ENCODE results near the gene RBKS. TPM values are rescaled to one million over a fixed set of nuclear protein-coding genes. Genes with fewer than 3 reads are reported as not detected.

RBKS gene
- total RNA-seq, 4 donors from 2014 or later, result 1.5 to 3.1 (median 2.1) TPM

DNA sequence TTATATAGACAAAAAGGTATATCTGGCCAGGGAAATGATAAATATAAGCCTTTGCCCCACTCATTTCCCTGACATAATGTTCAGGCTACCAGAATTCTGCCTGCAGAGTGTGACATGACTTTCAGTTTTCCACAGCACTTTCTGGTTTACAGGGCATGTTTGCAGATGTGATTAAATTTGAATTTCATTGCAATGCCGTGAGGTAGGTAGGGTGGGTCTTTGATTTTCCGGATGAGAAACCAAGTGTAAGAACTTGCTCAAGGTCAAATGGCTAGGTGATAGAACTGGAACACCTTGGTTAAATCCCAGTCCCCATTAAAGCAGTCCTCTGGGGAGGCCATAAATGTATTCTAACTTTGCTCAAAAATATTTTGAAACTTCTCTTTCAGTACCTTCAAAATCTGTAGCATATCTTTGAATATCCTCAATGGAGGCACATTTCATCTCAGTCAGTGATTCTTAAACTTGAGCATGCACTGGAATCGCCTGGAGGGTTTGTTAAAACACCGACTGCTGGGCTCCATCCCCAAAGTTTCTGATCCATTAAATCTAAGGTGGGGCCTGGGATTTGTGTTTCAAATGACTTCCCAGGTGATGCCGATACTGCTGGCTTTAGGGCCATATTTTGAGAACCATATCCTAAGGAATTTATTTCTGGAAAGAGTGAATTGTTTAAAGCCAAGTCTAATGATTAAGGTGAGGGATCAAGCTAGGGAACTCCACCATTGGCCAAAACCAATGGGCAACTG is 83.7 kb downstream of the RBKS start:
- no peak for TF ChIP-seq CTCF (IDR thresholded peaks at IDR 0.05; ENCODE audit: low read depth)

DNA sequence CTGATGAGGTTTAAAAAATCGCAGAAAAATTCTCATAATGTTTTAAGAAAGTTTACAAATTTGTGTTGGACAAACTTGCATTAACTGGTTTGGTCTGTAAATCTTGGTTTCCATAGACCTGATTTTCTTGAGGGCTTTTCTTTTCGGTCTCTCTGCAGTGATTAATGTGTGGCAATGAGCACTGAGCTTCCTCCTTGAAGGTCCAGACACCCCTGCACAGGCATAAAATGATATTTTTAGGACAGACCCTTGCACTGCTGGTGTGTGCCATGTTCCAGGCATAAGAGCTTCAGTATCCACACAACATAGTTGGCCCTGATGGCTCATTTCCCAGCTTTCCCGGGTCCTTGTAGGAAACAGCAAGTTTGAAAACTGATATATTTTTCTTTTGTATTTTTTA is 85.0 kb downstream of the RBKS start:
- no peak for TF ChIP-seq CTCF (IDR thresholded peaks at IDR 0.05; ENCODE audit: low read depth)

DNA sequence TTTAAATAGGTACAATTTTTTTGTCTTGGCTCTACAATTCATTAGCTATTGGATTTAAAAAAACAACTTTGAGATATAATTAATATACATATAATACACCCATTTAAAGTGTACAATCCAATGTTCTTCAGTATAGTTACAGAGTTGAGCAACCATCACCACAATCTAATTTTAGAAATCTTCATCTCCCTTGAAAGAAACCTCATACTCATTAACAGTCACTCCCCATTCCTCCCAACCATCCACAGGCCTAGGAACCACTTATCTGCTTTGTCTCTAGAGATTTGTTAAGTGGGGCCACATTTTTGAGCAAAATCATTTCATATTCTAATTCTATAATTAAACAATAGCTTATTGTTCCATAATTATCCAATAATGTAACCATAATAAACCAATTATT is 86.0 kb downstream of the RBKS start:
- TF ChIP-seq CTCF (IDR thresholded peaks at IDR 0.05; ENCODE audit: low read depth), result no peak

GRCh38 chr2:27803046-27803445 is 87.1 kb downstream of the RBKS start:
- TF ChIP-seq CTCF (IDR thresholded peaks at IDR 0.05; ENCODE audit: low read depth), result no peak

GRCh38 chr2:27802547-27802946 is 87.6 kb downstream of the RBKS start:
- TF ChIP-seq CTCF (IDR thresholded peaks at IDR 0.05; ENCODE audit: low read depth), result no peak

DNA sequence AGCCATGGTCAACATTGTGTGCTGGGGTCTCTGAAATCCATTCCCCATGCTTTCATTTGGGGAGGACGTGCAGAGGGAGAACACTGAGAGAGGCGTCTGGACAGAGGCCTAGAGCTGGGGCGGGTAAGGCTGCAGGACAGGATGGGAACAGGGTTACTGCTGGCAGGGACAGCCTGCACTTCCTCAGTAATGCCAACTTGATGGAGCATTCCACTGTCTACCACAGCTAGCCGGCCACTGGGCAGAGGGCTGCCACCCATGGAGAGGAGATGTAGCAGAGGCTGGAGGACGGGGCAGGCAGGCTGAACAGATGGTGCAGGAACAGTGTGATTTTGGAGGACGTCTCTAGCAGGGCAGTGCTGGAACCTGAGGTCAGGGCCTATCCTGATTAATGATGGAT is 89.3 kb downstream of the RBKS start:
- TF ChIP-seq CTCF (IDR thresholded peaks at IDR 0.05; ENCODE audit: low read depth), result no peak

- TF ChIP-seq CTCF (IDR thresholded peaks at IDR 0.05; ENCODE audit: low read depth), result no peak
Observed at GRCh38 chr2:27799646-27800010, 90.6 kb downstream of the RBKS start.
